GM06990 (cell line): Measurements from ENCODE around the gene ST8SIA1.

Source experiments
- DNase-seq: peaks from one replicate; pipeline ENCODE4 v3.0.0-alpha.2; 2011; ENCODE audit not compliant: insufficient read length; ENCODE audit errors: extremely low read depth
- H3K27me3 ChIP-seq: replicated peaks from 2 replicates; pipeline ENCODE4 v1.6.0; 2011; ENCODE audit warnings: low read length; ENCODE audit not compliant: control insufficient read depth, insufficient read depth
- H3K36me3 ChIP-seq: 2 replicates; pipeline ENCODE4 v1.5.1; 2011; ENCODE audit warnings: low read length; ENCODE audit not compliant: control insufficient read depth, insufficient read depth
- H3K4me3 ChIP-seq: replicated peaks from 2 replicates; pipeline ENCODE4 v1.5.1; 2011; ENCODE audit warnings: low read depth, mild to moderate bottlenecking, control low read depth, low read length
- CTCF ChIP-seq: IDR thresholded peaks from 2 replicates; pipeline ENCODE4 v1.5.1; 2011; ENCODE audit warnings: low read length, control low read depth, mild to moderate bottlenecking, inconsistent platforms; ENCODE audit not compliant: insufficient read depth, poor library complexity, severe bottlenecking

Gene ST8SIA1

GRCh38 chr12:22372277-22372837 lies 37.9 kb upstream of the ST8SIA1 start:
- no peaks in the 10 kb centered on the region for H3K36me3 ChIP-seq
- TF ChIP-seq CTCF: no peak

DNA sequence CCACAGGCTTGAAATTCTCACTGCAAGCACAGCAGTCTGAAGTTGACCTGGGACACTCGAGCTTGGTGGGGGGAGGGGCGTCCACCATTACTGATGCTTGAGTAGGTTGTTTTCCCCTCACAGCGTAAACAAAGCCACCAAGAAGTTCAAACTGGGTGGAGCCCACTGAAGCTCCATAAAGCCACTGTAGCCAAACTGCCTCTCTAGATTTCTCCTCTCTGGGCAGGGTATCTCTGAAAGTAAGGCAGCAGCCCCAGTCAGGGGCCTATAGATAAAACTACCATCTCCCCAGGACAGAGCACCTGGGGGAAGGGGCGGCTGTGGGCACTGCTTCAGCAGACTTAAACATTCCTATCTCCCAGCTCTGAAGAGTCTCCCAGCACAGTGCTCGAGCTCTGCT lies 31.7 kb upstream of the ST8SIA1 start:
- no peak for DNase-seq
- TF ChIP-seq CTCF: no peak
- Histone ChIP-seq H3K36me3 (no peaks in the 10 kb centered on the region), H3K27me3 (no peaks in the 10 kb centered on the region), H3K4me3 (no peak overlapping the region)

More at GRCh38 chr12:22372277-22372837, 37.9 kb upstream of the ST8SIA1 start:
- Histone ChIP-seq H3K27me3 (no peaks in the 10 kb centered on the region), H3K4me3 (no peak overlapping the region)
- no peak for DNase-seq

DNA sequence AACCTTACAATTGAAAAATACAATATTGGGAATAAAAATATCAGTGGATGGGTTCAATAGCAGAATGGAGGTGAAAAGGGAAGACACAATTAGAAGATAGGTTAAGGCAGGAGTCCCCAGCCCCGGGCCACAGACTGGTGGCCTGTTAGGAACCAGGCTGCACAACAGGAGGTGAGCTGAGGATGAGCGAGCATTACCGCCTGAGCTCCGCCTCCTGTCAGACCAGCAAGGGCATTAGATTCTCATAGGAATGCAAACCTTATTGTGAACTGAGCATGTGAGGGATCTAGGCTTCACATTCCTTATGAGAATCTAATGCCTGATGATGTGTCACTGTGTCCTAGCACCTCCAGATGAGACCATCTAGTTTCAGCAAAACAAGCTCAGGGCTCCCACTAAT lies 27.3 kb upstream of the ST8SIA1 start:
- H3K36me3 ChIP-seq: no peaks in the 10 kb centered on the region
- TF ChIP-seq CTCF: no peak
- no peak overlapping the region for H3K4me3 ChIP-seq
- DNase-seq: no peak
- no peaks in the 10 kb centered on the region for H3K27me3 ChIP-seq

DNA sequence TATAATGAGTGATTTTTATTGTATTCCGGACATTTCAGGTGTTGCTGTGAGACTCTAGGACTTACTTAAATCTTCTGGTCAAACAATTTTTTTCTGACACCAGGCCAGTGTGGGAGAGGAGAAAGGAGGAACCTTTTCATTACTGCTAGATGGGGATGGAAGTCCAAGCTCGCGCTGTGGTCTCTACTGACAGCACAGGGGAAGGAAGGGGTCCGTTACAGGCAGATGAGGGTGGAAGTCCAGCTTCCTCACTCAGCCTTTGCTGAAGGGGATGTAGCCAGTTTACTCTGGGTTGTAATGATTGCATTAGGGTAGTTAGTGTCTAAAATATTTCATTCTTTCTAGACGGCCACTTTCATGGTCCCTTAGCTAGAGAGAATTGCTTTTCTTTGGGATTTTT lies 26.3 kb upstream of the ST8SIA1 start:
- Histone ChIP-seq H3K36me3 (no peaks in the 10 kb centered on the region), H3K27me3 (no peaks in the 10 kb centered on the region), H3K4me3 (no peak overlapping the region)
- DNase-seq: no peak
- no peak for TF ChIP-seq CTCF

DNA sequence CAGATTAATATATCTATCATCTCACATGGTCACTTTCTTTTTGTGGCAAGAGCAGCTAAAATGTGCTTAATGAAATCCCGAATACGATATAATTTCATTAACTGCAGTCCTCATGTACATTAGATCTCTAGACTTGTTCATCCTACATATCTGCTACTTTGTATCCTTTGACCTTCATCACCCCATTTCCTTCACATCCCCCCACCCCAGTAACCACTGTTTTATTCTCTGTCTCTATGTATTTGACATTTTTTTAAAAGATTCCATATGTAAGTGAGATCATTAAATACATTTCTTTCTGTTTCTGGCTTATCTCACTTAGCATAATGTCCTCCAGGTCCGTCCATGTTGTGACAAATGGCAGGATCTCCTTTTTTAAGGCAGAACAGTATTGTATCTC lies 23.0 kb upstream of the ST8SIA1 start:
- no peak for DNase-seq
- no peak for TF ChIP-seq CTCF
- Histone ChIP-seq H3K4me3 (no peak overlapping the region), H3K27me3 (no peaks in the 10 kb centered on the region), H3K36me3 (no peaks in the 10 kb centered on the region)

- no peak for DNase-seq
- H3K36me3 ChIP-seq: no peaks in the 10 kb centered on the region
- TF ChIP-seq CTCF: no peak
- no peaks in the 10 kb centered on the region for H3K27me3 ChIP-seq
- no peak overlapping the region for H3K4me3 ChIP-seq
Observed at GRCh38 chr12:22356231-22356630, 21.7 kb upstream of the ST8SIA1 start.
